MM.1S (cell line): ENCODE measurements around the gene THADA.

Experiments
- EZH2 ChIP-seq: fragments of 300-600 bp; sonication (generic); optimal IDR thresholded peaks from 2 replicates; pipeline ENCODE3; 2017; ENCODE audit warnings: low read depth, mild to moderate bottlenecking, antibody characterized with exemption, low read length, mixed read lengths
- TF ChIP-seq, protein P1 (sequence below): fragments of 300-600 bp; sonication (generic); IDR thresholded peaks from 2 replicates; pipeline ENCODE4 v1.5.1; 2016; ENCODE audit warnings: antibody characterized with exemption, low read length, mixed read lengths

DNA sequence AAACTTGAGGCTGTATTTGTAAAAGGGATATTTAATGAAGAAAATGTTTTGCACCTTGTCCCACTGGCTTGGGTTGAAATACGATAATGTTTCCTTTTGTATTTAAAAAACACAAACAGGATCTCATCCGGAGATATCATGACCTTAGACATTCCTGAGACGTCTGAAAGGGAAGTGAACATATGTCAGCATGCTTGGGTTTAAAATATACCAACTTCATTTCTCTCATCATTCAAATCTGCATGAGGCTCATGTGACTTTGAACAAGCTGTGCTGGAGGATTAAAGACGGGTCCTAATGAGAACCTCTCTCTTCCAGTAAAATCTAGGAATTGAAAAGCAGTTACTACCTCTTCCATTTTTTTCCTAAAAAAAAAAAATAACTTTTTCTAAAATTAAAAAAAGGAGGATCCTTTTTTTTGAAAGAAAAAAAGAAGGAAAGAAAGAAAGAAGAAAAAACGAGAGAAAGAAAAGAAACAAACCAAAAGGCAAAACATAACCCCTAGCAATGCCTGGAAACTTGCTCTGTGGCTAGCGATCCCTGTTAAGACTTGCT, 262.7 kb downstream of the THADA start:
- TF ChIP-seq EZH2 = no peak
- TF ChIP-seq, protein P1, sequence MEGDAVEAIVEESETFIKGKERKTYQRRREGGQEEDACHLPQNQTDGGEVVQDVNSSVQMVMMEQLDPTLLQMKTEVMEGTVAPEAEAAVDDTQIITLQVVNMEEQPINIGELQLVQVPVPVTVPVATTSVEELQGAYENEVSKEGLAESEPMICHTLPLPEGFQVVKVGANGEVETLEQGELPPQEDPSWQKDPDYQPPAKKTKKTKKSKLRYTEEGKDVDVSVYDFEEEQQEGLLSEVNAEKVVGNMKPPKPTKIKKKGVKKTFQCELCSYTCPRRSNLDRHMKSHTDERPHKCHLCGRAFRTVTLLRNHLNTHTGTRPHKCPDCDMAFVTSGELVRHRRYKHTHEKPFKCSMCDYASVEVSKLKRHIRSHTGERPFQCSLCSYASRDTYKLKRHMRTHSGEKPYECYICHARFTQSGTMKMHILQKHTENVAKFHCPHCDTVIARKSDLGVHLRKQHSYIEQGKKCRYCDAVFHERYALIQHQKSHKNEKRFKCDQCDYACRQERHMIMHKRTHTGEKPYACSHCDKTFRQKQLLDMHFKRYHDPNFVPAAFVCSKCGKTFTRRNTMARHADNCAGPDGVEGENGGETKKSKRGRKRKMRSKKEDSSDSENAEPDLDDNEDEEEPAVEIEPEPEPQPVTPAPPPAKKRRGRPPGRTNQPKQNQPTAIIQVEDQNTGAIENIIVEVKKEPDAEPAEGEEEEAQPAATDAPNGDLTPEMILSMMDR = no peak
